ENCODE results near the gene VMP1. TPM values are rescaled to one million over a fixed set of nuclear protein-coding genes. Genes with fewer than 3 reads are reported as not detected.

VMP1 gene
- total and polyA plus RNA-seq, 2 of the 13 experiments (the other 11 are each of a cell fraction or from before 2014, with no cell fraction given): 186 to 271 TPM

GRCh38 chr17:59754552-59754951 lies 47.1 kb downstream of the VMP1 start (continued):
- no peak for TF ChIP-seq ETS1 (CRISPR knock-in tag; IDR thresholded peaks at IDR 0.05)
- TF ChIP-seq NR2F6 (IDR thresholded peaks at IDR 0.05): peak; percentile 32; the same call in 1 of the 2 replicates
- TF ChIP-seq NR2F6 (CRISPR knock-in tag; IDR thresholded peaks at IDR 0.05): peak; percentile 62
- TF ChIP-seq MIXL1 (CRISPR knock-in tag; IDR thresholded peaks at IDR 0.05): 0 out of 2 replicates have a peak, but pooled peaks have one; percentile 22
- peak; percentile 13; the same call in 1 of the 2 replicates for TF ChIP-seq DRAP1 (CRISPR knock-in tag; IDR thresholded peaks at IDR 0.05)
- peak; percentile 93 for TF ChIP-seq HMG20A (CRISPR knock-in tag; IDR thresholded peaks at IDR 0.05; ENCODE audit: borderline replicate concordance)
- TF ChIP-seq CHD4 (IDR thresholded peaks at IDR 0.05; ENCODE audit: borderline replicate concordance, low read length): no peak
- no peak for TF ChIP-seq NFIB (CRISPR knock-in tag; IDR thresholded peaks at IDR 0.05; ENCODE audit: borderline replicate concordance)
- TF ChIP-seq RXRB (CRISPR knock-in tag; IDR thresholded peaks at IDR 0.05; ENCODE audit: borderline replicate concordance): peak; percentile 89
- no peak for TF ChIP-seq ZNF639 (CRISPR knock-in tag; conservative IDR thresholded peaks at IDR 0.05)
- peak; percentile 91 for TF ChIP-seq RARA (CRISPR knock-in tag; IDR thresholded peaks at IDR 0.05)
- TF ChIP-seq IKZF1 (IDR thresholded peaks at IDR 0.05): no peak
- TF ChIP-seq RERE (CRISPR knock-in tag; IDR thresholded peaks at IDR 0.05; ENCODE audit: low read depth): 0 out of 2 replicates have a peak, but pooled peaks have one; percentile 24
- peak in 1 of 2 experiments; percentile 49; a peak in 1 of 4 replicates for TF ChIP-seq REST (IDR thresholded peaks at IDR 0.05; ENCODE audit: borderline replicate concordance in 1 of 2, low read depth in 1 of 2, low read length in 2 of 2)
- peak; percentile 56; the same call in 1 of the 2 replicates for TF ChIP-seq RCOR2 (CRISPR knock-in tag; IDR thresholded peaks at IDR 0.05)
- TF ChIP-seq ZFP36L1 (CRISPR knock-in tag; IDR thresholded peaks at IDR 0.05): 0 out of 2 replicates have a peak, but pooled peaks have one; percentile 32
- TF ChIP-seq SIX1 (CRISPR knock-in tag; IDR thresholded peaks at IDR 0.05; ENCODE audit: borderline replicate concordance): peak; percentile 53; the same call in 1 of the 2 replicates
